Caco-2 (cell line): ENCODE data around the gene KCNG4. TPM values are rescaled to one million over a fixed set of nuclear protein-coding genes. Genes with fewer than 3 reads are reported as not detected.

Experiments
- BruUV-seq: library from RNA; stranded (reverse); fragments of 400-500 nt; replicated peaks from 2 replicates; lab custom pipeline; 2021; lab: Mats Ljungman, UMichigan
- CTCF ChIA-PET: fragments of 300-600 bp; sonication (Branson Sonifier 250); formaldehyde crosslinking; loops from one replicate; lab custom pipeline; 2022; ENCODE audit warnings: antibody characterized with exemption; lab: Charles Lee
- POLR2A ChIA-PET: fragments of 300-600 bp; sonication (Branson Sonifier 250); formaldehyde crosslinking; loops from one replicate; lab custom pipeline; 2022; ENCODE audit warnings: antibody characterized with exemption; lab: Charles Lee
- DNase-seq, 2 experiments: peaks; one replicate each; pipeline versions ENCODE4 v3.0.0 to v3.0.0-alpha.2; 2020 to 2022
- H3K27me3 ChIP-seq: replicated peaks from 2 replicates; pipeline ENCODE4 v1.6.0; 2011; ENCODE audit warnings: low read length; ENCODE audit not compliant: control insufficient read depth, insufficient read depth
- H3K36me3 ChIP-seq: 2 replicates; pipeline ENCODE4 v1.5.1; 2011; ENCODE audit warnings: low read length; ENCODE audit not compliant: control insufficient read depth, insufficient read depth
- H3K4me1 ChIP-seq: fragments of 250-450 bp; sonication (Bioruptor Pico); 2 replicates; pipeline ENCODE4 v1.5.1; 2020; ENCODE audit warnings: mild to moderate bottlenecking
- H3K4me3 ChIP-seq: 2 replicates; pipeline ENCODE4 v1.5.1; 2011; ENCODE audit warnings: low read depth, mild to moderate bottlenecking, control low read depth, low read length
- H3K9me3 ChIP-seq: fragments of 250-450 bp; sonication (Bioruptor Pico); 2 replicates; pipeline ENCODE4 v1.5.1; 2020; ENCODE audit warnings: mild to moderate bottlenecking, moderate library complexity
- H3K27ac Mint-ChIP-seq: one replicate; pipeline ENCODE4 v1.8.0; 2022; ENCODE audit warnings: mixed read lengths; ENCODE audit not compliant: unreplicated experiment
- H3K27me3 Mint-ChIP-seq: one replicate; pipeline ENCODE4 v1.8.0; 2022; ENCODE audit warnings: mixed read lengths; ENCODE audit not compliant: insufficient read depth, unreplicated experiment
- H3K36me3 Mint-ChIP-seq: one replicate; pipeline ENCODE4 v1.8.0; 2022; ENCODE audit warnings: mild to moderate bottlenecking, mixed read lengths; ENCODE audit not compliant: insufficient read depth, unreplicated experiment
- H3K4me1 Mint-ChIP-seq: one replicate; pipeline ENCODE4 v1.8.0; 2022; ENCODE audit warnings: low read depth, mixed read lengths; ENCODE audit not compliant: unreplicated experiment
- H3K4me3 Mint-ChIP-seq: one replicate; pipeline ENCODE4 v1.8.0; 2022; ENCODE audit warnings: mild to moderate bottlenecking, moderate library complexity, mixed read lengths; ENCODE audit not compliant: unreplicated experiment
- H3K9me3 Mint-ChIP-seq: one replicate; pipeline ENCODE4 v1.8.0; 2022; ENCODE audit warnings: mixed read lengths; ENCODE audit not compliant: unreplicated experiment
- CTCF ChIP-seq, 2 experiments: fragments of 200-600 bp in 1 of 2; IDR thresholded peaks; 1 replicate in 1 of 2; 2 replicates in 1 of 2; pipeline versions ENCODE4 v1.5.1 to v1.8.0; 2011 to 2022; ENCODE audit warnings: antibody characterized with exemption in 1 of 2, control low read depth in 1 of 2, inconsistent platforms in 1 of 2, low read depth in 1 of 2, low read length in 1 of 2, mild to moderate bottlenecking in 1 of 2, moderate library complexity in 1 of 2; ENCODE audit not compliant: insufficient read depth in 1 of 2, severe bottlenecking in 1 of 2, unreplicated experiment in 1 of 2
- intact Hi-C: fragments of 100-400 bp; cut with micrococcal nuclease; formaldehyde crosslinking; loops from one replicate; pipeline ENCODE4 v1.10.0; 2022; ENCODE audit not compliant: unreplicated experiment
- total RNA-seq: library from RNA; stranded (reverse); gene quantifications from 2 replicates; pipeline ENCODE4 v1.2.3, GENCODE V29; 2022

Gene KCNG4
- total RNA-seq, 1 experiment from 2014 or later, result not detected

GRCh38 chr16:84284154-84284722, 44.4 kb upstream of the KCNG4 start:
- Histone ChIP-seq H3K9me3 (no peaks in the 10 kb centered on the region), H3K4me1 (no peaks in the 10 kb centered on the region), H3K27me3 (no peaks in the 10 kb centered on the region), H3K36me3 (no peaks in the 10 kb centered on the region), H3K4me3 (no peak overlapping the region)
- no peak for TF ChIP-seq CTCF (IDR thresholded peaks at IDR 0.05; ENCODE audit: insufficient read depth in 1 of 2, low read depth in 1 of 2, low read length in 1 of 2, severe bottlenecking in 1 of 2, unreplicated experiment in 1 of 2)
- Mint-ChIP-seq H3K4me3 (no peak overlapping the region), H3K27me3 (peaks cover 8% of the 10 kb centered on the region), H3K9me3 (peaks cover 7% of the 10 kb centered on the region), H3K27ac (no peak overlapping the region), H3K4me1 (no peaks in the 10 kb centered on the region), H3K36me3 (no peaks in the 10 kb centered on the region)
- ChIA-PET CTCF (no interaction called here), POLR2A (no interaction called here)
- intact Hi-C loops, result no loop called here
- DNase-seq, result peak; percentile 49 to 53
- no TSS peak for BruUV-seq

- TF ChIP-seq CTCF (IDR thresholded peaks at IDR 0.05; ENCODE audit: insufficient read depth in 1 of 2, low read depth in 1 of 2, low read length in 1 of 2, severe bottlenecking in 1 of 2, unreplicated experiment in 1 of 2), result no peak
- H3K36me3 ChIP-seq, result no peaks in the 10 kb centered on the region
- intact Hi-C loops, result no loop called here
- H3K4me3 Mint-ChIP-seq, result no peak overlapping the region
- no TSS peak for BruUV-seq
- ChIA-PET CTCF (no interaction called here), POLR2A (no interaction called here)
- H3K4me3 ChIP-seq, result no peak overlapping the region
- no peaks in the 10 kb centered on the region for H3K27me3 ChIP-seq
- peaks cover 7% of the 10 kb centered on the region for H3K27me3 Mint-ChIP-seq
- H3K9me3 Mint-ChIP-seq, result peaks cover 7% of the 10 kb centered on the region
- H3K4me1 ChIP-seq, result no peaks in the 10 kb centered on the region
- H3K36me3 Mint-ChIP-seq, result no peaks in the 10 kb centered on the region
- H3K27ac Mint-ChIP-seq, result no peak overlapping the region
- DNase-seq, result no peak
- H3K9me3 ChIP-seq, result no peaks in the 10 kb centered on the region
- H3K4me1 Mint-ChIP-seq, result peaks cover 5% of the 10 kb centered on the region
Measured at GRCh38 chr16:84283314-84284153, 43.7 kb upstream of the KCNG4 start.

- Histone ChIP-seq H3K27me3 (no peaks in the 10 kb centered on the region), H3K4me1 (no peaks in the 10 kb centered on the region), H3K4me3 (no peak overlapping the region), H3K36me3 (no peaks in the 10 kb centered on the region), H3K9me3 (no peaks in the 10 kb centered on the region)
- Mint-ChIP-seq H3K9me3 (no peaks in the 10 kb centered on the region), H3K27ac (no peak overlapping the region), H3K27me3 (peaks cover under 1% of the 10 kb centered on the region), H3K36me3 (no peaks in the 10 kb centered on the region), H3K4me1 (peaks cover 7% of the 10 kb centered on the region), H3K4me3 (no peak overlapping the region)
- ChIA-PET POLR2A (no interaction called here), CTCF (no interaction called here)
- no peak for DNase-seq
- no TSS peak for BruUV-seq
- TF ChIP-seq CTCF (IDR thresholded peaks at IDR 0.05; ENCODE audit: insufficient read depth in 1 of 2, low read depth in 1 of 2, low read length in 1 of 2, severe bottlenecking in 1 of 2, unreplicated experiment in 1 of 2), result no peak
- intact Hi-C loops, result no loop called here
Measured at GRCh38 chr16:84282533-84282932, 42.7 kb upstream of the KCNG4 start.
